Erythroblast (primary cell): ENCODE data around the gene PLGRKT.

Source experiments
- GATA1 ChIP-seq: IDR thresholded peaks from 2 replicates; pipeline ENCODE4 v1.6.1; 2011; ENCODE audit warnings: low read depth, mild to moderate bottlenecking, control low read depth, low read length, moderate library complexity
- POLR2A ChIP-seq: IDR thresholded peaks from 2 replicates; pipeline ENCODE4 v1.6.1; 2011; ENCODE audit warnings: mild to moderate bottlenecking, low read length

GRCh38 chr9:5478206-5478605, 40.5 kb upstream of the PLGRKT start:
- TF ChIP-seq POLR2A (no peak), GATA1 (no peak)
